Nephron progenitor cell (in vitro differentiated cells): Measurements from ENCODE around the gene GPANK1.

Experiments
- DNase-seq: peaks from one replicate; pipeline ENCODE4 v3.0.0; 2021
- H3K27ac Mint-ChIP-seq: 2 replicates; pipeline ENCODE4 v1.8.0; 2021; ENCODE audit warnings: mild to moderate bottlenecking, moderate library complexity, mixed read lengths
- H3K27me3 Mint-ChIP-seq: 2 replicates; pipeline ENCODE4 v1.8.0; 2021; ENCODE audit warnings: mild to moderate bottlenecking, low read depth, mixed read lengths; ENCODE audit not compliant: poor library complexity
- H3K36me3 Mint-ChIP-seq: 2 replicates; pipeline ENCODE4 v1.8.0; 2021; ENCODE audit warnings: low read depth, mixed read lengths
- H3K4me1 Mint-ChIP-seq: 2 replicates; pipeline ENCODE4 v1.8.0; 2021; ENCODE audit warnings: mixed read lengths
- H3K4me3 Mint-ChIP-seq: 2 replicates; pipeline ENCODE4 v1.8.0; 2021; ENCODE audit warnings: mild to moderate bottlenecking, moderate library complexity, mixed read lengths
- H3K9me3 Mint-ChIP-seq: 2 replicates; pipeline ENCODE4 v1.8.0; 2021; ENCODE audit warnings: mild to moderate bottlenecking, moderate library complexity, mixed read lengths
- TF ChIP-seq, protein P1 (sequence below): fragments of 200-600 bp; sonication (generic); IDR thresholded peaks from 2 replicates; pipeline ENCODE4 v1.5.0; 2021; ENCODE audit warnings: antibody characterized with exemption

Gene GPANK1

DNA sequence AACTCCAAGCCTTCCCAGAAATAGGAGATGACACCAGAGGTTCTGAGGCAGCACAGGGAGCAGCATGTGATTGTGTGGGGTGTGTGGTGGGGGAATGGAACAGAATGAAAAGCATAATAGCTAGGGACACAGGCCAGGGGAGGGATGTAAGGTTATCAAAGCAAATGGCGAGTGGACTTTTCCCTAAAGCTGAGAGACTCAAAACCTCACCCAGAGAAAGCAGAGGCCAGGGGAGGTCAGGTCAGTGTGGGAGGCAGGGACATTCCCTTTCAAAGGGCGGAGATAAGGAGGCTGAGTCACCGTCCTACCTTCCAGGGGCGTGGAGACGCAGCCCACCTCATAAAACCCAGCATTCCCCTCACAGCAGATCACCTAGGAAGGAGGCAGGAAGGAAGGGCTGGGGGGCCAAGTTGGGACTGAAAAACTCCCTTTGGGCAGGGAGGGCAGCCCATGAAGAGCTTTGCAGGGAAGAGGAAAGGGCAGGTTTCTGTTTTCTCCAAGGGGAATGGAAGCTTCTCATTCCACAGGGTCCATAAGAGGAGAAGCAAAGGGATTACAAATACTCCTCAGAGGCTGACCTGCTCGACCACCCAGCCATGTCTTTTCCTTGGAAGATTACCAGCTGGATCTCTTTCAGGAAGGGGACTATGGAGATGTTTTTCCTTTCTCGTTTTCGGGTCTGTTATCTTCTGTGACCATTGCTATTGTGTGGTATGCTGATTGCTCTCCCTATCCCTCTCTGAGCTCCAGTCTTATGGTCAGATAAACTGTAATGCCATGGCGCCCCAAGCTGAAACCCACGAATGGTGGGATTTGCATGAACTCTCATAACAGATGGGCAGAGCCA lies 25.7 kb upstream of the GPANK1 start:
- H3K36me3 Mint-ChIP-seq: peaks cover 65% of the 10 kb centered on the region
- TF ChIP-seq, protein P1, sequence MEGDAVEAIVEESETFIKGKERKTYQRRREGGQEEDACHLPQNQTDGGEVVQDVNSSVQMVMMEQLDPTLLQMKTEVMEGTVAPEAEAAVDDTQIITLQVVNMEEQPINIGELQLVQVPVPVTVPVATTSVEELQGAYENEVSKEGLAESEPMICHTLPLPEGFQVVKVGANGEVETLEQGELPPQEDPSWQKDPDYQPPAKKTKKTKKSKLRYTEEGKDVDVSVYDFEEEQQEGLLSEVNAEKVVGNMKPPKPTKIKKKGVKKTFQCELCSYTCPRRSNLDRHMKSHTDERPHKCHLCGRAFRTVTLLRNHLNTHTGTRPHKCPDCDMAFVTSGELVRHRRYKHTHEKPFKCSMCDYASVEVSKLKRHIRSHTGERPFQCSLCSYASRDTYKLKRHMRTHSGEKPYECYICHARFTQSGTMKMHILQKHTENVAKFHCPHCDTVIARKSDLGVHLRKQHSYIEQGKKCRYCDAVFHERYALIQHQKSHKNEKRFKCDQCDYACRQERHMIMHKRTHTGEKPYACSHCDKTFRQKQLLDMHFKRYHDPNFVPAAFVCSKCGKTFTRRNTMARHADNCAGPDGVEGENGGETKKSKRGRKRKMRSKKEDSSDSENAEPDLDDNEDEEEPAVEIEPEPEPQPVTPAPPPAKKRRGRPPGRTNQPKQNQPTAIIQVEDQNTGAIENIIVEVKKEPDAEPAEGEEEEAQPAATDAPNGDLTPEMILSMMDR: no peak
- H3K9me3 Mint-ChIP-seq: no peaks in the 10 kb centered on the region
- H3K4me3 Mint-ChIP-seq: peak overlapping the region; percentile 29
- H3K4me1 Mint-ChIP-seq: peaks cover 13% of the 10 kb centered on the region
- H3K27ac Mint-ChIP-seq: peak overlapping the region; percentile 97
- H3K27me3 Mint-ChIP-seq: no peaks in the 10 kb centered on the region
- DNase-seq: no peak

GRCh38 chr6:31689249-31690110 lies 24.7 kb upstream of the GPANK1 start:
- TF ChIP-seq, protein P1: peak; percentile 24
- H3K9me3 Mint-ChIP-seq: no peaks in the 10 kb centered on the region
- H3K4me1 Mint-ChIP-seq: peaks cover 13% of the 10 kb centered on the region
- H3K36me3 Mint-ChIP-seq: peaks cover 66% of the 10 kb centered on the region
- no peaks in the 10 kb centered on the region for H3K27me3 Mint-ChIP-seq
- no peak for DNase-seq
- peak overlapping the region; percentile 97 for H3K27ac Mint-ChIP-seq
- no peak overlapping the region for H3K4me3 Mint-ChIP-seq

DNA sequence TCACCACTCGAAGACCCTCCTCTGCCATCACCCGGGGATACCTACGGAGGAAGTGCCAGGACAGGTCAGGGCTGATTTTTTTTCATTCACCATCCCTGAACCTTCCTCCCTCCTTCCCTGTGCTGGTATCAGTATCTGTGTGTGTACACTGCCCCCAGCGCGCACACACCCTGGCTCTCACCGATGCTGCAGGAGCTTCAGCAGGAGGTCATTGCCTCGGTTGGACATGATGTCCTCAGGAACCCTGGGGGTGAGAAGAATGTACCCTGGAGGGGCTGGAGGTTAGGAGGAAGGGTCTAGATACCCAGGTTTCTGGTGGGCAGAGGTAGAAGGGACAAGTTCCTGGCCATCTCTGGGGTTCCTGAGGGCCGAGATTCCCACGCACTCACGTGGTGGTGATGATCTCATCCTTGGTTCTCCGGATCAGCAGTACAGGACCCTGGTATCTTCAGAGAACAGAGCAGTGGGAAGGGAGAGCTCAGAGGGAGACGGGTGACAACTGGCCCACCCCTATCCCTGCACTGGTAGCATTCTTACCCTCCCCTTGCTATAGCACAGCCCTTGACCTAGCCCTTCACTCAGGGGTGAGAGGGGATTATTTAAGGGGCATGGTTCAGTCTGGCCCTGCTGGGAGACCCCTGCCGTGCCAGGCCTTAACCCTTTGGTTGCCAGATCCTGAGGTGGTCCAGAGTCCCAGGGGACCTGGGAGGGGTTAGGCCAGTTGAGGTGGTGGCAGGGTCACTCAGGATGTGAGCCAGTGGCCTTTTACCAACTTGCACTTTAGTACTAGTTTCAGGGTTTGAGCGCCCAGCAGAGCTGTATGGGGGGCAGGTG lies 23.3 kb upstream of the GPANK1 start:
- Mint-ChIP-seq H3K27me3 (peaks cover 3% of the 10 kb centered on the region), H3K27ac (peak overlapping the region; percentile 64), H3K9me3 (no peaks in the 10 kb centered on the region), H3K4me1 (peaks cover 22% of the 10 kb centered on the region), H3K4me3 (no peak overlapping the region), H3K36me3 (peaks cover 59% of the 10 kb centered on the region)
- TF ChIP-seq, protein P1: no peak
- no peak for DNase-seq

DNA sequence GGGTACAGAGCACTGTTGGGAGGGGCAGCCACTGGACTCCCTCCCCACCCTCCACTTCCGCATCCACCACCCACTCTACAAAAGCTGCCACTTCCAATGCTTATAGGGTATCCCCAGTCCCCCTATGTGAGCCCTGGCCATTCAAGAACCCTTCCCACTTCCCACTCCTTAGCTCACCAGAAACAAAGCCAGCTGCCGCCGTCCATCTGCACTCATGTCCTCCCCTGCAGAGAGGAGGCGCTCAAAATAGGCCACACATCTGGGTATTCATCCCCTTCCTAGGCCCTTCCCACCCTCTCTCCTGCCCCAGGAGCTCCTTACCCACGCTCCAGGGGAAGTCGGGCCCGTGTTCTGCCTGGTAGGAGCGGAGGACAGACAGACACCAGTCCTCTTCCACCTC lies 22.5 kb upstream of the GPANK1 start:
- Mint-ChIP-seq H3K4me3 (no peak overlapping the region), H3K36me3 (peaks cover 51% of the 10 kb centered on the region), H3K4me1 (peaks cover 27% of the 10 kb centered on the region), H3K27ac (no peak overlapping the region), H3K27me3 (peaks cover 4% of the 10 kb centered on the region), H3K9me3 (no peaks in the 10 kb centered on the region)
- TF ChIP-seq, protein P1: no peak
- no peak for DNase-seq

DNA sequence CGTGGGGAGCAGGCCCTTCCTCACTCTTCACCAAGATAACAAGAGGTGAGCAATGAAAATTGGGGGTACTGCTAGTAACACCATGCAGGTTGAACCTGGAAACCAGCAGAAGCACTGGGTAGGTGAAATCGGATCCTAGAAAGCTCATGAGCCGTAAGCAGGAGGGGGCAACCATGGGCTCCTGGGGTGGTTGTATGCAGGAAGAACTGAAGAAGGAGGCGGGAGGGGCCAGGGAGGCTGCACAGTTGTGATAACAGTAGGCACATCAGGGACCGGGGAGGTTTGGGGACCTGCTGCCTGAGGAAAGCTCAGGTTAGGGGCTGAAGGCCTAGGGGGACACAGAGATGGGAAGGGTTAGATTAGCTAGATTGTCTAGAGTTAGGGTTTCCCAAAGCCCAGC lies 21.7 kb upstream of the GPANK1 start:
- H3K27ac Mint-ChIP-seq: peak overlapping the region; percentile 88
- DNase-seq: no peak
- H3K36me3 Mint-ChIP-seq: peaks cover 48% of the 10 kb centered on the region
- H3K9me3 Mint-ChIP-seq: no peaks in the 10 kb centered on the region
- TF ChIP-seq, protein P1: no peak
- peaks cover 34% of the 10 kb centered on the region for H3K4me1 Mint-ChIP-seq
- H3K27me3 Mint-ChIP-seq: peaks cover 12% of the 10 kb centered on the region
- H3K4me3 Mint-ChIP-seq: no peak overlapping the region
